ENCODE data around the gene CBX7. TPM values are rescaled to one million over a fixed set of nuclear protein-coding genes. Genes with fewer than 3 reads are reported as not detected.

CBX7 gene
- total and polyA plus RNA-seq, 12 donors = 34.5 to 85.8 (median 75.8) TPM

DNA sequence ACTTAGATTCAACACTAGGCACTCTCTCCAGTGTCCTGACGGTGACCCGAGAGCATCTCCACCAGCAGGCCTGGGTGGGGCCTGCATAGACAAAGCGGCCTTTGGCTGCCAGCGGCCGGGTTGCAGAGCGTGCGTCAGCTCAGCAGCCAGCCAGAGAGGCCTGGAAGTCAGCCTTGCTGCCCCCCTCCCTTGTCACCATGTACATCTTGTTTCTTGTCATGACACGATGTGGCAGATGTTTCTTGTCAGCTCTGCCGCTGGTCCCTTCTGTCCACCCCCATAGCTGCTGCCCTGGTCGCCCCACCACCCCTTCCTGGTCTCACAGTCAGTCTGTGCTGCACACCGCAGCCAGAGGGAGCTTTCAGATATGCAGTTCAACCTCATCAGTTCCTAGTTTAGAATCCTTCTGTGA lies 33.1 kb upstream of the CBX7 start:
- DNase-seq (peak; percentile 76 to 80), ATAC-seq (peak; percentile 79 to 95 (median 94))
- Histone ChIP-seq H3K27me3 (no peaks in the 10 kb centered on the region), H3K9me3 (peaks cover 0 to 11% (median 0%) of the 10 kb centered on the region in 11 donors), H3K4me1 (peaks cover 11 to 28% (median 27%) of the 10 kb centered on the region in 9 donors), H3K4me3 (no peak overlapping the region), H3K36me3 (no peaks in the 10 kb centered on the region), H3K27ac (peak overlapping the region; percentile 78 to 92 (median 82))
- intact Hi-C loops (cut with DNase I) = loop anchor here in 2 of 10 donors (5.0 kb wide), 2 partner anchors 37 to 47 kb away; no protein-coding TSS in a partner anchor
- TF ChIP-seq, protein P1, sequence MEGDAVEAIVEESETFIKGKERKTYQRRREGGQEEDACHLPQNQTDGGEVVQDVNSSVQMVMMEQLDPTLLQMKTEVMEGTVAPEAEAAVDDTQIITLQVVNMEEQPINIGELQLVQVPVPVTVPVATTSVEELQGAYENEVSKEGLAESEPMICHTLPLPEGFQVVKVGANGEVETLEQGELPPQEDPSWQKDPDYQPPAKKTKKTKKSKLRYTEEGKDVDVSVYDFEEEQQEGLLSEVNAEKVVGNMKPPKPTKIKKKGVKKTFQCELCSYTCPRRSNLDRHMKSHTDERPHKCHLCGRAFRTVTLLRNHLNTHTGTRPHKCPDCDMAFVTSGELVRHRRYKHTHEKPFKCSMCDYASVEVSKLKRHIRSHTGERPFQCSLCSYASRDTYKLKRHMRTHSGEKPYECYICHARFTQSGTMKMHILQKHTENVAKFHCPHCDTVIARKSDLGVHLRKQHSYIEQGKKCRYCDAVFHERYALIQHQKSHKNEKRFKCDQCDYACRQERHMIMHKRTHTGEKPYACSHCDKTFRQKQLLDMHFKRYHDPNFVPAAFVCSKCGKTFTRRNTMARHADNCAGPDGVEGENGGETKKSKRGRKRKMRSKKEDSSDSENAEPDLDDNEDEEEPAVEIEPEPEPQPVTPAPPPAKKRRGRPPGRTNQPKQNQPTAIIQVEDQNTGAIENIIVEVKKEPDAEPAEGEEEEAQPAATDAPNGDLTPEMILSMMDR (IDR thresholded peaks at IDR 0.05) = peak in 8 of 9 donors; percentile 30 to 74 (median 56)
- WGBS, 2 donors = 33 to 42% methylated on average over 11 of the region's 11 CpGs

DNA sequence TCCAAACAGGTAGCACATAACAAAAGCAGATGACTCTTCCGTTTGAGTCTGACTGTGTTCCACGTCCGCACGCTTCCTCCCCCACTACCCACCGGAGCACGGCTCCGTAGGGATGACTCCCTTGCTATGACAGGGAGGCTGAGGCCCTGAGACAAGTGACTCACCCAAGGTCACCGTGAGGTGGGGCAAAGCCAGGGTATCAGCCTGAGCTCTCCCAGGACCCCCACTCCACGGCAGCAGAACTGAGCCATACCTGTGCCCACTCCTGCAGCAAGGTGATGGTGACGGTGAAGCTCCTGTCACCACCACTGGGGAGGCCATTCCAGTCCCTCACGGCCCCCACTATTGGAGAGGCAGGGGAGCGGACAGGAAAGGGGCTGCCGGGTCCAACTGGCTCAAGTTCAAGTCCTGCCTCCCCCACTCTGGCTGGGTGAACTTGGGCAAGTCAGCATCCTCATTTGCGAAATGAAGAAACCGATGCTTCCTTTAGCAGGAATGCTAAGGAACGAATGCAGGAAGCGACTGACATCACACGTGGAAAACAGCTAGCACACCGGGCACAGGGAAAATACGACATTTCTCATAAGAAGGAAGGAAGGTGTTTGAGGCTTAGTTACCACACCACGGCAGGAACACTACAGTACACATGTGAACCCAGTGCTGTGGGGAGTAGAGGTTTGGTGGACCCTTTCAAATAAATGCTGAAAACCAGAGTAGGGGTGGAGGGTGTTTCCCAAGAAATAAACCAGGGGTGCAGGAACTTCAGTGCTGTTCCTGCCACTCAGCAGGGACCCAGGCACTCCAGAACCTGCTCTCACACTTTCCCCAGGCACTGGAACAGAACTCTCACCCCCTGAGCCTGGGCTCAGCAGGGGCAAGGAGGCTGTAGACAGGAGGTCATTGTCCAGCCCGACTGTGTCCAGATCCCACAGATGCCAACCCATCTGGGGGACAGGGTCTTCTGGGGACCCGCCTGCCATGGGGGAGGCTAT lies 32.4 kb upstream of the CBX7 start:
- DNase-seq = no peak
- Histone ChIP-seq H3K4me1 (peaks cover 11 to 28% (median 27%) of the 10 kb centered on the region in 9 donors), H3K4me3 (no peak overlapping the region), H3K27me3 (no peaks in the 10 kb centered on the region), H3K27ac (peak overlapping the region; percentile 78 to 92 (median 82)), H3K9me3 (peaks cover 0 to 11% (median 0%) of the 10 kb centered on the region in 11 donors), H3K36me3 (no peaks in the 10 kb centered on the region)
- TF ChIP-seq, protein P1 (IDR thresholded peaks at IDR 0.05) = no peak
- ATAC-seq = peak; percentile 1 to 58 (median 25)
- intact Hi-C loops (cut with DNase I) = loop anchor here in 2 of 10 donors (5.0 kb wide), 2 partner anchors 37 to 47 kb away; no protein-coding TSS in a partner anchor
- WGBS, 2 donors = 60 to 64% methylated on average over 23 of the region's 23 CpGs

DNA sequence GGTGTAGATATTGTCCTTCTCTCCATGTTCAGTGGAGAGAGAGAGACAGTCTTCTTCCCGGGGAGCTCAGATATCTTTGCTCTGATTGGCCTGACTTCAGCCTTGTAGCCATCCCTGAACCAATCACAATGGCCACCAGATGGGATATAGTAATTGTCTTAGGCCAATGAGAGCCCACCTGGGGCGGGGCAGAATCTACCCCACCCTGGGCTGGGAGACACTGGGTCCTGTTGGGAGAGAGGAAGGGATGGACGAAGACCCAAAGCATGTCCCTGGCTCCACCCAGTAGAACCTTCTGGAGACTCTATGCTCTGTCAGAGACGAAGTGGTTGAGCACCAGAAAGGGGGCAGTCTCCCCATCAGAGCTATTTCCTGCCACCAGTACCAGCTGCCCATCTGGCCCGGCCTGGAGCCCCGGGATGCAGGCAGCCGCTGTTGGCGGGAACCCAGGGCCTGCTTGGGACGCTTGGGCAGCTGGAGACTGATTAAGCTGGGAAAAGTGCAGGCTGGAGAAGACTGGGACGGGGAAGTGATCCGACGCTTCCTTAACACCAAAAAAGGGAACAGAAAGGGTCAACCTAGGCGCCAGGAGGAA lies 31.6 kb upstream of the CBX7 start:
- intact Hi-C loops (cut with DNase I) = no loop called here
- peak overlapping the region in 9 of 10 donors; percentile 78 to 92 (median 82) for H3K27ac ChIP-seq
- H3K4me1 ChIP-seq = peaks cover 11 to 36% (median 31%) of the 10 kb centered on the region in 9 donors
- DNase-seq = no peak
- H3K4me3 ChIP-seq = no peak overlapping the region
- H3K36me3 ChIP-seq = no peaks in the 10 kb centered on the region
- H3K9me3 ChIP-seq = peaks cover 0 to 11% (median 0%) of the 10 kb centered on the region in 11 donors
- ATAC-seq = peak in 7 of 8 donors; percentile 7 to 36 (median 24)
- no peaks in the 10 kb centered on the region for H3K27me3 ChIP-seq
- TF ChIP-seq, protein P1 (IDR thresholded peaks at IDR 0.05) = no peak
- WGBS, 2 donors = 53 to 68% methylated on average over 13 of the region's 13 CpGs

DNA sequence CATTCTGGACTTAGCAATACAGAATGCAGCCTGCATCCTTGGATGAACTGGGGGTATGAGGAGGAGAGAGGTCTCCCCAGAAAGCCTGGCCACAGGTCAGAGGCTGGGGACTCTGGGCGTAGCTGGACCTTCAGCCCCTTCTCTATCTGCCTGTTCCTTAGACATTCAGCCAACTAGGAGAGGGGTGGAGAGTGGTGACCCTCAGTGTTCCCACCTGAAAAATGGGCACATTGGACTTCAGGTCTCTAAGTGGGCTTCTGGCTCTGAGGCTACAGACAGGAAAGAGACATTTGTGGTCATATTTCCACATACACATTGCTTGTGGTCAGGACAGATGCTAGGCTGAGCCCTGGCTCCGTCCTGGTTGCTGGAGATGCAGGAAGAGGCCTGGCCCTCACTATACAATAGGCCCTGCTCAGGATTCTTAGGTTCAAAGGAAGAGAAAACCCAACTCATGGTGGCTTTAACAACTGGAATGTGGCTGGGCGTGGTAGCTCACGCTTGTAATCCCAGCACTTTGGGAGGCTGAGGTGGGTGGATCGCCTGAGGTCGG lies 30.1 kb upstream of the CBX7 start:
- DNase-seq (no peak), ATAC-seq (no peak)
- H3K4me1 ChIP-seq = peaks cover 11 to 51% (median 43%) of the 10 kb centered on the region in 9 donors
- TF ChIP-seq, protein P1 (IDR thresholded peaks at IDR 0.05) = no peak
- no peak overlapping the region for H3K4me3 ChIP-seq
- H3K36me3 ChIP-seq = no peaks in the 10 kb centered on the region
- H3K27ac ChIP-seq = peak overlapping the region in 1 of 10 donors; percentile 44
- WGBS, 2 donors = 91 to 96% methylated on average over 6 of the region's 6 CpGs
- H3K9me3 ChIP-seq = peaks cover 0 to 11% (median 0%) of the 10 kb centered on the region in 11 donors
- no peaks in the 10 kb centered on the region for H3K27me3 ChIP-seq
- intact Hi-C loops (cut with DNase I) = no loop called here

Data from heart right ventricle (tissue), 16 donors.